ENCODE data around the gene SLC35G2.
A peak's percentile ranks its signal among the peaks of the same experiment; 100 is the strongest.

Gene SLC35G2

GRCh38 chr3:136819392-136819730 is 435 bp downstream of the SLC35G2 start:
- TF ChIP-seq, protein P1, sequence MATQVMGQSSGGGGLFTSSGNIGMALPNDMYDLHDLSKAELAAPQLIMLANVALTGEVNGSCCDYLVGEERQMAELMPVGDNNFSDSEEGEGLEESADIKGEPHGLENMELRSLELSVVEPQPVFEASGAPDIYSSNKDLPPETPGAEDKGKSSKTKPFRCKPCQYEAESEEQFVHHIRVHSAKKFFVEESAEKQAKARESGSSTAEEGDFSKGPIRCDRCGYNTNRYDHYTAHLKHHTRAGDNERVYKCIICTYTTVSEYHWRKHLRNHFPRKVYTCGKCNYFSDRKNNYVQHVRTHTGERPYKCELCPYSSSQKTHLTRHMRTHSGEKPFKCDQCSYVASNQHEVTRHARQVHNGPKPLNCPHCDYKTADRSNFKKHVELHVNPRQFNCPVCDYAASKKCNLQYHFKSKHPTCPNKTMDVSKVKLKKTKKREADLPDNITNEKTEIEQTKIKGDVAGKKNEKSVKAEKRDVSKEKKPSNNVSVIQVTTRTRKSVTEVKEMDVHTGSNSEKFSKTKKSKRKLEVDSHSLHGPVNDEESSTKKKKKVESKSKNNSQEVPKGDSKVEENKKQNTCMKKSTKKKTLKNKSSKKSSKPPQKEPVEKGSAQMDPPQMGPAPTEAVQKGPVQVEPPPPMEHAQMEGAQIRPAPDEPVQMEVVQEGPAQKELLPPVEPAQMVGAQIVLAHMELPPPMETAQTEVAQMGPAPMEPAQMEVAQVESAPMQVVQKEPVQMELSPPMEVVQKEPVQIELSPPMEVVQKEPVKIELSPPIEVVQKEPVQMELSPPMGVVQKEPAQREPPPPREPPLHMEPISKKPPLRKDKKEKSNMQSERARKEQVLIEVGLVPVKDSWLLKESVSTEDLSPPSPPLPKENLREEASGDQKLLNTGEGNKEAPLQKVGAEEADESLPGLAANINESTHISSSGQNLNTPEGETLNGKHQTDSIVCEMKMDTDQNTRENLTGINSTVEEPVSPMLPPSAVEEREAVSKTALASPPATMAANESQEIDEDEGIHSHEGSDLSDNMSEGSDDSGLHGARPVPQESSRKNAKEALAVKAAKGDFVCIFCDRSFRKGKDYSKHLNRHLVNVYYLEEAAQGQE (IDR thresholded peaks at IDR 0.05; ENCODE audit: low read depth) = no peak
- no peak for TF ChIP-seq NFIC (IDR thresholded peaks at IDR 0.05)
- TF ChIP-seq YY1 (IDR thresholded peaks at IDR 0.05; ENCODE audit: low read depth) = no peak
- no peak for TF ChIP-seq TCF12 (IDR thresholded peaks at IDR 0.05; ENCODE audit: low read depth)
- TF ChIP-seq EP300 (IDR thresholded peaks at IDR 0.05; ENCODE audit: borderline replicate concordance) = no peak
- TF ChIP-seq CREB1 (IDR thresholded peaks at IDR 0.05; ENCODE audit: low read depth) = no peak
- TF ChIP-seq MAX (IDR thresholded peaks at IDR 0.05) = no peak
- TF ChIP-seq ZBTB7A (IDR thresholded peaks at IDR 0.05; ENCODE audit: low read depth) = no peak
- TF ChIP-seq CEBPB (IDR thresholded peaks at IDR 0.05) = no peak
- no peak for TF ChIP-seq TEAD4 (IDR thresholded peaks at IDR 0.05)
- TF ChIP-seq FOXM1 (IDR thresholded peaks at IDR 0.05; ENCODE audit: borderline replicate concordance, low read depth) = no peak
- no peak for TF ChIP-seq EGR1 (IDR thresholded peaks at IDR 0.05)
- TF ChIP-seq RAD21 (IDR thresholded peaks at IDR 0.05; ENCODE audit: low read depth) = no peak
- TF ChIP-seq USF1 (IDR thresholded peaks at IDR 0.05) = no peak

DNA sequence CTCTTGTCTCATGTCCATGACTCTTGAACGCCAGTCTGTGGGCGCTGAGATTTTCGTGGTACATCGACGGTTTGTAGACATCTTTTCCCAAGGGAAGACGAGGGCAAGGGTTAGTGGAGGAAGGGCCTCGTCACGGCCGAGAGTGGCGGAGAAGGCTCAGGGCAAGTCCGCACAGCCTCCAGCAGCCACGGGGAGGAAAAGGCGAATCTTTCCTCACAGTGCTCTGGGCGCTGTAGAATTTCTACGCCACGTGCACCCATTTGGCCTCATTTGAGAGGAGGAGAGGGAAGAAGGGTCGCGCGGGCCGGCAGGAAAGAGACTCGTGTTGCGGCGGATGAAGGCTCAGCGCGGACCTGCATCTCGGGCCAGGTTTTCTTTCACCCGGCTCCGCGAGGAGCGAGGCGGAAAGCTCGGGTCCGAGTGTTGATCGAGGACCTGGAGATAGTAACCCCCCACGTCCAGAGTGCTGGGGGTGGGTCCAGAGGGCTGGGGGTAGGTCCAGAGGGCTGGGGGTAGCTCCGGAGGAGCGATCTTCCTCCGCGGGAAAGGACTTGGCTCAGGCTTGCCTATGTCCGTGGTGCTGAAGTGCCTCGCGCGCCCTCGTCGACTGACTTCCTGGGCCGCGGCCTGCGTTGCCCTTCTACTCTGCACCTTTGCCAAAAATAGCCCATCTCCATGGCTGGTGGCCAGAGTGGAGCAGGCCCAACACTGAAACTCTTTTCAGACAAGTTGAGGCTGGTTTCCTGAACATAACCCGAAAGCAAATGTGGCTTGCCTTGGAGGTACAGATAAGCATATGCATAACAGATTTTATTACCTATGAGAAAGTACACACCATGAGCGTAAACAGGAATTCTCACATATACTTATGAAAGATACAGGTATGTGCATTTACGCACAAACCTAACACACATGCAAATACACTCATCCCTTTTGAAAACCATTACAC is 1.1 kb downstream of the SLC35G2 start:
- TF ChIP-seq EP300 (IDR thresholded peaks at IDR 0.05; ENCODE audit: borderline replicate concordance) (peak; percentile 19; the same call in 1 of the 2 replicates), TAF1 (IDR thresholded peaks at IDR 0.05; ENCODE audit: low read depth) (no peak), EGR1 (IDR thresholded peaks at IDR 0.05) (no peak), ZBTB7A (IDR thresholded peaks at IDR 0.05; ENCODE audit: low read depth) (no peak), TCF12 (IDR thresholded peaks at IDR 0.05; ENCODE audit: low read depth) (no peak), NFIC (IDR thresholded peaks at IDR 0.05) (peak; percentile 15; the same call in 1 of the 2 replicates), MAX (IDR thresholded peaks at IDR 0.05) (peak; percentile 73), CREB1 (IDR thresholded peaks at IDR 0.05; ENCODE audit: low read depth) (no peak), CEBPB (IDR thresholded peaks at IDR 0.05) (no peak), USF1 (IDR thresholded peaks at IDR 0.05) (no peak), TEAD4 (IDR thresholded peaks at IDR 0.05) (no peak), RAD21 (IDR thresholded peaks at IDR 0.05; ENCODE audit: low read depth) (no peak)
- TF ChIP-seq, protein P1 (IDR thresholded peaks at IDR 0.05; ENCODE audit: low read depth) = peak; percentile 84

DNA sequence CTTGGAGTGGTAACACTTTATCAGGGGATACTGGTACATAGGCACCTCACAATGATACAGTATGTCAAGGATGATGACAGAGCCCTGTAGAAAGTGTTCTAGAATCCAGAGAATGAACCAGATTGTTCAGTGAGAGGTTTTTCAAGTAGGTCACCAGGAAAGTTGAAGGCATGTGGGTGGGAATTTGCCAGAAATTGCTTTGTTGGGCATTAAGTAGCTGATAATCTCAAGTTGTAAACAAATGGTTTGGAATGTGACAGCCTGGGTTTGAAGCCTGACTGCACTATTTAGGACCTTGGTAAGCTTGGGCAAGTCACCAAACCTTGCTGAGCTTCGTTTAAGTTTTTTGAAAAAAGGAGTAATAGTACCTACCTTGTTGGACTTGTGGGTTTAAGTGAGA is 12.5 kb downstream of the SLC35G2 start:
- no peak for TF ChIP-seq EGR1 (IDR thresholded peaks at IDR 0.05)
- TF ChIP-seq, protein P1 (IDR thresholded peaks at IDR 0.05; ENCODE audit: low read depth) = no peak
- no peak for TF ChIP-seq CEBPB (IDR thresholded peaks at IDR 0.05)
- no peak for TF ChIP-seq USF1 (IDR thresholded peaks at IDR 0.05)
- no peak for TF ChIP-seq TAF1 (IDR thresholded peaks at IDR 0.05; ENCODE audit: low read depth)
- TF ChIP-seq FOXM1 (IDR thresholded peaks at IDR 0.05; ENCODE audit: borderline replicate concordance, low read depth) = no peak
- no peak for TF ChIP-seq MAX (IDR thresholded peaks at IDR 0.05)
- TF ChIP-seq TCF12 (IDR thresholded peaks at IDR 0.05; ENCODE audit: low read depth) = no peak
- no peak for TF ChIP-seq EP300 (IDR thresholded peaks at IDR 0.05; ENCODE audit: borderline replicate concordance)

All from Ishikawa (cell line).